Liver (tissue), 9 donors: ENCODE results near the gene FRAT1. TPM values are rescaled to one million over a fixed set of nuclear protein-coding genes. Genes with fewer than 3 reads are reported as not detected.

Experiments used
- DNase-seq: peaks from one replicate; pipeline ENCODE4 v3.0.0-alpha.2; 2017; ENCODE audit warnings: low spot score
- H3K27ac ChIP-seq, 2 donors: one replicate each; pipeline ENCODE4 v1.7.0; 2013; ENCODE audit warnings: inconsistent platforms in 2 of 2, low read length in 2 of 2, control low read depth in 1 of 2, low read depth in 1 of 2, mild to moderate bottlenecking in 1 of 2
- H3K27me3 ChIP-seq, 4 donors: one replicate each; pipeline versions ENCODE4 v1.6.1 to v1.7.0; 2013; ENCODE audit warnings: low read length in 3 of 4, inconsistent platforms in 1 of 4, mild to moderate bottlenecking in 1 of 4, moderate library complexity in 1 of 4; ENCODE audit not compliant: control insufficient read depth in 4 of 4, insufficient read depth in 4 of 4
- H3K36me3 ChIP-seq, 4 donors: one replicate each; pipeline versions ENCODE4 v1.6.1 to v1.7.0; 2013; ENCODE audit warnings: low read length in 3 of 4, mild to moderate bottlenecking in 3 of 4, low read depth in 1 of 4, moderate library complexity in 1 of 4; ENCODE audit not compliant: control insufficient read depth in 4 of 4, insufficient read depth in 3 of 4
- H3K4me1 ChIP-seq, 4 donors: one replicate each; pipeline versions ENCODE4 v1.6.1 to v1.7.0; 2013; ENCODE audit warnings: low read length in 3 of 4, mild to moderate bottlenecking in 3 of 4, moderate library complexity in 1 of 4; ENCODE audit not compliant: control insufficient read depth in 4 of 4, insufficient read depth in 4 of 4
- H3K4me3 ChIP-seq, 3 donors: one replicate each; pipeline versions ENCODE4 v1.6.1 to v1.7.0; 2013; ENCODE audit warnings: low read length in 3 of 3, control low read depth in 1 of 3, low read depth in 1 of 3, mild to moderate bottlenecking in 1 of 3
- H3K9ac ChIP-seq, 2 donors: one replicate each; pipeline ENCODE4 v1.7.0; 2013; ENCODE audit warnings: low read length in 2 of 2, mild to moderate bottlenecking in 2 of 2, moderate library complexity in 2 of 2, control low read depth in 1 of 2, low read depth in 1 of 2
- H3K9me3 ChIP-seq, 4 donors: one replicate each; pipeline versions ENCODE4 v1.6.1 to v1.7.0; 2013; ENCODE audit warnings: low read length in 3 of 4; ENCODE audit not compliant: control insufficient read depth in 4 of 4
- EGR1 ChIP-seq, 2 donors: IDR thresholded peaks; 2 replicates each; pipeline ENCODE4 v1.6.1; 2016 to 2018; ENCODE audit warnings: antibody characterized with exemption in 2 of 2, low read depth in 2 of 2
- FOXA1 ChIP-seq: IDR thresholded peaks from 2 replicates; pipeline ENCODE4 v1.6.1; 2016; ENCODE audit warnings: antibody characterized with exemption
- FOXA2 ChIP-seq: IDR thresholded peaks from 2 replicates; pipeline ENCODE4 v1.6.1; 2016; ENCODE audit warnings: antibody characterized with exemption
- GABPA ChIP-seq, 2 donors: IDR thresholded peaks in 1 of 2; conservative IDR thresholded peaks in 1 of 2; 2 replicates each; pipeline ENCODE4 v1.6.1; 2016; ENCODE audit warnings: antibody characterized with exemption in 2 of 2, mild to moderate bottlenecking in 1 of 2, moderate library complexity in 1 of 2
- HNF4A ChIP-seq, 2 donors: conservative IDR thresholded peaks; 2 replicates each; pipeline ENCODE4 v1.6.1; 2016; ENCODE audit warnings: antibody characterized with exemption in 2 of 2, mild to moderate bottlenecking in 2 of 2
- HNF4G ChIP-seq: IDR thresholded peaks from 2 replicates; pipeline ENCODE4 v1.6.1; 2016; ENCODE audit warnings: antibody characterized with exemption
- JUND ChIP-seq, 2 donors: IDR thresholded peaks; 2 replicates each; pipeline ENCODE4 v1.6.1; 2016; ENCODE audit warnings: antibody characterized with exemption in 2 of 2
- NR2F2 ChIP-seq: IDR thresholded peaks from 2 replicates; pipeline ENCODE4 v1.6.1; 2016; ENCODE audit warnings: antibody characterized with exemption
- RAD21 ChIP-seq, 2 donors: IDR thresholded peaks; 2 replicates each; pipeline ENCODE4 v1.6.1; 2016; ENCODE audit warnings: antibody characterized with exemption in 2 of 2, mild to moderate bottlenecking in 2 of 2
- RXRA ChIP-seq, 2 donors: IDR thresholded peaks; 2 replicates each; pipeline ENCODE4 v1.6.1; 2017 to 2018; ENCODE audit warnings: antibody characterized with exemption in 2 of 2, mild to moderate bottlenecking in 1 of 2
- SP1 ChIP-seq: IDR thresholded peaks from 2 replicates; pipeline ENCODE4 v1.6.1; 2018; ENCODE audit warnings: antibody characterized with exemption, mild to moderate bottlenecking
- TAF1 ChIP-seq: conservative IDR thresholded peaks from 2 replicates; pipeline ENCODE4 v1.6.1; 2016; ENCODE audit warnings: antibody characterized with exemption, mild to moderate bottlenecking
- YY1 ChIP-seq: IDR thresholded peaks from 2 replicates; pipeline ENCODE4 v1.6.1; 2016; ENCODE audit warnings: antibody characterized with exemption, mild to moderate bottlenecking
- WGBS: extraction: QIAGEN DNeasy Blood & Tissue Kit; methylation state at CpG from one replicate; pipeline ENCODE4 v1.1.7; 2013; 5-methylcytosine and 5-hydroxymethylcytosine counted together
- polyA plus RNA-seq, 2 donors: library from polyadenylated mRNA; stranded (reverse) in 1 of 2; unstranded in 1 of 2; fragments of 200-250 nt in 1 of 2; fragments of >200 nt in 1 of 2; fragmentation: Nextera tagmentation in 1 of 2; extraction: Ambion mirVana in 1 of 2; gene quantifications; one replicate each; pipeline versions ENCODE4 v1.2.1 to v1.2.3, GENCODE V29; 2013 to 2015
- total RNA-seq, 2 donors: library from RNA; depleted of rRNA; stranded (reverse); fragments of >200 nt; gene quantifications; one replicate each; pipeline ENCODE4 v1.2.3, GENCODE V29; 2014
- TF ChIP-seq, protein P1 (sequence below): IDR thresholded peaks from 2 replicates; pipeline ENCODE4 v1.6.1; 2016; ENCODE audit warnings: antibody characterized with exemption
- TF ChIP-seq, protein P2 (sequence below): fragments of 150-350 bp; IDR thresholded peaks from 2 replicates; pipeline ENCODE4 v1.5.1; 2017; ENCODE audit warnings: improper control_type of control experiment, low read depth, low read length; ENCODE audit not compliant: missing input control
- TF ChIP-seq, protein P3 (sequence below): IDR thresholded peaks from 2 replicates; pipeline ENCODE4 v1.6.1; 2016; ENCODE audit warnings: antibody characterized with exemption, mild to moderate bottlenecking
- TF ChIP-seq, protein P4 (sequence below): IDR thresholded peaks from 2 replicates; pipeline ENCODE4 v1.6.1; 2016; ENCODE audit warnings: antibody characterized with exemption
- TF ChIP-seq, protein P5 (sequence below): IDR thresholded peaks from 2 replicates; pipeline ENCODE4 v1.6.1; 2016; ENCODE audit warnings: antibody characterized with exemption
- donor health status: healthy.
- donor health status: healthy.
- donor health status: healthy.
- donor health status: healthy.
- donor health status: healthy.

FRAT1 gene
- total and polyA plus RNA-seq, 4 donors = 4.3 to 7.4 (median 5.2) TPM

DNA sequence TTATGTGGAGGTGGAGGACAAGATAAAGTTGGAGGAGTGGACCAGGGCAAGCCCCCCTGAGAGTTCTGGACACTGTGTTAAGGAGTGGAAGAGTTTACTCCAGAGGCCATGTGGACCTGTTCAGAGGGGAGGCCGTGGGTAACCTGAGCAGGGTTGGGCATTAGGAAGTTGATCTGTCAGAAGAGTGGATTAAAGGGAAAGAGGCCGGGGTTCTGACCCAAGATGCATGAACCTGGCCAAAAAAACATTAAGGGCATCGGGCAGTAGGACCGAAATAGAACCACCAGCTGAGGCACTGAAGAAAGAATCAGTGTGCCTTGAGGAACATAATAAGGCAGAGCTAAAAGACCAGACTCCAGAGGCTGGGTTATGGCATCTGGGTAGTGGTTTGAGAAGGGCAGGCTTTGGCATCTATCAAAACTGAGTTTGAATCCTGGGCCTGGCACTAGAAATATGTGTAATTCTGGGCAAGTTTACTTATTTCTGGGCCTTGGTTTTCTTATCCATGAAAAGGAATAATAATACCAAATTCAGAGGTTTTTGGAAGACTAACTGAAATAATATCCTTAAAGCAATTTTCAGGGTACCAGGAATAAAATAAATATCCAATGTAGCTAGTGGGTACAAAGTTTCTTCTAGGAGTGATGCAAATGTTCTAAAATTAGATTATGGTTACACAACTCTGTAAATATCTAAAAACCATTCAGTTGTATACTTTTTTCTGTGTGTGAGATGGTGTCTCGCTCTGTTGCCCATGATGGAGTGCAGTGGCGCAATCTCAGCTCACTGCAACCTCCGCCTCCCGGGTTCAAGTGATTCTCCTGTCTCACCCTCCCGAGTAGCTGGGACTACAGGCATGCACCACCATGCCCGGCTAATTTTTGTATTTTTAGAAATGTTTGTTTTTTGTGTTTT lies 10.9 kb upstream of the FRAT1 start:
- TF ChIP-seq EGR1 (IDR thresholded peaks at IDR 0.05; ENCODE audit: low read depth in 2 of 2) (no peak), SP1 (peak; percentile 68), GABPA (IDR thresholded peaks at IDR 0.05 in 1 of 2, conservative IDR thresholded peaks at IDR 0.05 in 1 of 2) (no peak), HNF4G (peak; percentile 78), FOXA1 (peak; percentile 70), JUND (IDR thresholded peaks at IDR 0.05) (peak; percentile 88), RXRA (IDR thresholded peaks at IDR 0.05) (peak; percentile 57 to 71), HNF4A (conservative IDR thresholded peaks at IDR 0.05) (peak; percentile 84 to 86), FOXA2 (peak; percentile 92), YY1 (peak; percentile 94), TAF1 (no peak), RAD21 (IDR thresholded peaks at IDR 0.05) (peak; percentile 26 to 36), NR2F2 (no peak)
- TF ChIP-seq, protein P1, sequence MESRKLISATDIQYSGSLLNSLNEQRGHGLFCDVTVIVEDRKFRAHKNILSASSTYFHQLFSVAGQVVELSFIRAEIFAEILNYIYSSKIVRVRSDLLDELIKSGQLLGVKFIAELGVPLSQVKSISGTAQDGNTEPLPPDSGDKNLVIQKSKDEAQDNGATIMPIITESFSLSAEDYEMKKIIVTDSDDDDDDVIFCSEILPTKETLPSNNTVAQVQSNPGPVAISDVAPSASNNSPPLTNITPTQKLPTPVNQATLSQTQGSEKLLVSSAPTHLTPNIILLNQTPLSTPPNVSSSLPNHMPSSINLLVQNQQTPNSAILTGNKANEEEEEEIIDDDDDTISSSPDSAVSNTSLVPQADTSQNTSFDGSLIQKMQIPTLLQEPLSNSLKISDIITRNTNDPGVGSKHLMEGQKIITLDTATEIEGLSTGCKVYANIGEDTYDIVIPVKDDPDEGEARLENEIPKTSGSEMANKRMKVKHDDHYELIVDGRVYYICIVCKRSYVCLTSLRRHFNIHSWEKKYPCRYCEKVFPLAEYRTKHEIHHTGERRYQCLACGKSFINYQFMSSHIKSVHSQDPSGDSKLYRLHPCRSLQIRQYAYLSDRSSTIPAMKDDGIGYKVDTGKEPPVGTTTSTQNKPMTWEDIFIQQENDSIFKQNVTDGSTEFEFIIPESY = peak; percentile 39
- TF ChIP-seq, protein P2, sequence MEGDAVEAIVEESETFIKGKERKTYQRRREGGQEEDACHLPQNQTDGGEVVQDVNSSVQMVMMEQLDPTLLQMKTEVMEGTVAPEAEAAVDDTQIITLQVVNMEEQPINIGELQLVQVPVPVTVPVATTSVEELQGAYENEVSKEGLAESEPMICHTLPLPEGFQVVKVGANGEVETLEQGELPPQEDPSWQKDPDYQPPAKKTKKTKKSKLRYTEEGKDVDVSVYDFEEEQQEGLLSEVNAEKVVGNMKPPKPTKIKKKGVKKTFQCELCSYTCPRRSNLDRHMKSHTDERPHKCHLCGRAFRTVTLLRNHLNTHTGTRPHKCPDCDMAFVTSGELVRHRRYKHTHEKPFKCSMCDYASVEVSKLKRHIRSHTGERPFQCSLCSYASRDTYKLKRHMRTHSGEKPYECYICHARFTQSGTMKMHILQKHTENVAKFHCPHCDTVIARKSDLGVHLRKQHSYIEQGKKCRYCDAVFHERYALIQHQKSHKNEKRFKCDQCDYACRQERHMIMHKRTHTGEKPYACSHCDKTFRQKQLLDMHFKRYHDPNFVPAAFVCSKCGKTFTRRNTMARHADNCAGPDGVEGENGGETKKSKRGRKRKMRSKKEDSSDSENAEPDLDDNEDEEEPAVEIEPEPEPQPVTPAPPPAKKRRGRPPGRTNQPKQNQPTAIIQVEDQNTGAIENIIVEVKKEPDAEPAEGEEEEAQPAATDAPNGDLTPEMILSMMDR = no peak
- TF ChIP-seq, protein P3, sequence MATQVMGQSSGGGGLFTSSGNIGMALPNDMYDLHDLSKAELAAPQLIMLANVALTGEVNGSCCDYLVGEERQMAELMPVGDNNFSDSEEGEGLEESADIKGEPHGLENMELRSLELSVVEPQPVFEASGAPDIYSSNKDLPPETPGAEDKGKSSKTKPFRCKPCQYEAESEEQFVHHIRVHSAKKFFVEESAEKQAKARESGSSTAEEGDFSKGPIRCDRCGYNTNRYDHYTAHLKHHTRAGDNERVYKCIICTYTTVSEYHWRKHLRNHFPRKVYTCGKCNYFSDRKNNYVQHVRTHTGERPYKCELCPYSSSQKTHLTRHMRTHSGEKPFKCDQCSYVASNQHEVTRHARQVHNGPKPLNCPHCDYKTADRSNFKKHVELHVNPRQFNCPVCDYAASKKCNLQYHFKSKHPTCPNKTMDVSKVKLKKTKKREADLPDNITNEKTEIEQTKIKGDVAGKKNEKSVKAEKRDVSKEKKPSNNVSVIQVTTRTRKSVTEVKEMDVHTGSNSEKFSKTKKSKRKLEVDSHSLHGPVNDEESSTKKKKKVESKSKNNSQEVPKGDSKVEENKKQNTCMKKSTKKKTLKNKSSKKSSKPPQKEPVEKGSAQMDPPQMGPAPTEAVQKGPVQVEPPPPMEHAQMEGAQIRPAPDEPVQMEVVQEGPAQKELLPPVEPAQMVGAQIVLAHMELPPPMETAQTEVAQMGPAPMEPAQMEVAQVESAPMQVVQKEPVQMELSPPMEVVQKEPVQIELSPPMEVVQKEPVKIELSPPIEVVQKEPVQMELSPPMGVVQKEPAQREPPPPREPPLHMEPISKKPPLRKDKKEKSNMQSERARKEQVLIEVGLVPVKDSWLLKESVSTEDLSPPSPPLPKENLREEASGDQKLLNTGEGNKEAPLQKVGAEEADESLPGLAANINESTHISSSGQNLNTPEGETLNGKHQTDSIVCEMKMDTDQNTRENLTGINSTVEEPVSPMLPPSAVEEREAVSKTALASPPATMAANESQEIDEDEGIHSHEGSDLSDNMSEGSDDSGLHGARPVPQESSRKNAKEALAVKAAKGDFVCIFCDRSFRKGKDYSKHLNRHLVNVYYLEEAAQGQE = peak; percentile 51
- TF ChIP-seq, protein P4, sequence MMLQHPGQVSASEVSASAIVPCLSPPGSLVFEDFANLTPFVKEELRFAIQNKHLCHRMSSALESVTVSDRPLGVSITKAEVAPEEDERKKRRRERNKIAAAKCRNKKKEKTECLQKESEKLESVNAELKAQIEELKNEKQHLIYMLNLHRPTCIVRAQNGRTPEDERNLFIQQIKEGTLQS = peak; percentile 87
- TF ChIP-seq, protein P5, sequence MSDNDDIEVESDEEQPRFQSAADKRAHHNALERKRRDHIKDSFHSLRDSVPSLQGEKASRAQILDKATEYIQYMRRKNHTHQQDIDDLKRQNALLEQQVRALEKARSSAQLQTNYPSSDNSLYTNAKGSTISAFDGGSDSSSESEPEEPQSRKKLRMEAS = peak; percentile 39
- Histone ChIP-seq H3K9me3 (no peaks in the 10 kb centered on the region), H3K4me1 (peaks cover 0 to 12% (median 9%) of the 10 kb centered on the region in 4 donors), H3K4me3 (no peak overlapping the region), H3K27me3 (no peaks in the 10 kb centered on the region), H3K36me3 (no peaks in the 10 kb centered on the region), H3K27ac (peak overlapping the region; percentile 91 to 93), H3K9ac (peak overlapping the region in 1 of 2 donors; percentile 69)
- WGBS = 34% methylated on average over 10 of the region's 10 CpGs
- DNase-seq = no peak
